ENCODE measurements around the gene KREMEN1.
A peak's percentile ranks its signal among the peaks of the same experiment; 100 is the strongest.
"Not testable (repeated sequence)": the region's sequence is repeated elsewhere in the genome, so short reads cannot be mapped to it uniquely, and the experiment has no call there.

KREMEN1 gene

GRCh38 chr22:29109822-29110221 lies 37.0 kb downstream of the KREMEN1 start:
- no peak for DNase-seq

- DNase-seq = no peak
Observed at GRCh38 chr22:29110946-29111345, 38.1 kb downstream of the KREMEN1 start.

- DNase-seq = no peak
Observed at GRCh38 chr22:29112121-29112520, 39.3 kb downstream of the KREMEN1 start.

- no peak for DNase-seq
Observed at GRCh38 chr22:29112681-29113080, 39.8 kb downstream of the KREMEN1 start.

GRCh38 chr22:29113319-29113718 lies 40.5 kb downstream of the KREMEN1 start:
- no peak for DNase-seq

GRCh38 chr22:29114392-29114791 lies 41.6 kb downstream of the KREMEN1 start:
- DNase-seq = no peak

GRCh38 chr22:29115682-29116288 lies 43.0 kb downstream of the KREMEN1 start:
- DNase-seq = no peak

GRCh38 chr22:29116397-29117123 lies 43.7 kb downstream of the KREMEN1 start:
- no peak for DNase-seq

GRCh38 chr22:29117799-29118477 lies 45.1 kb downstream of the KREMEN1 start:
- no peak for DNase-seq

GRCh38 chr22:29120098-29120912 lies 47.5 kb downstream of the KREMEN1 start:
- not testable (repeated sequence) for DNase-seq

GRCh38 chr22:29121124-29121523 lies 48.3 kb downstream of the KREMEN1 start:
- DNase-seq = no peak

- DNase-seq = no peak
Observed at GRCh38 chr22:29122041-29122440, 49.2 kb downstream of the KREMEN1 start.

- no peak for DNase-seq
Observed at GRCh38 chr22:29124777-29125442, 52.1 kb downstream of the KREMEN1 start.

GRCh38 chr22:29125443-29125778 lies 52.6 kb downstream of the KREMEN1 start:
- no peak for DNase-seq

GRCh38 chr22:29125844-29126243 lies 53.0 kb downstream of the KREMEN1 start:
- no peak for DNase-seq

GRCh38 chr22:29126670-29127395 lies 54.0 kb downstream of the KREMEN1 start:
- DNase-seq = no peak

- peak; percentile 24 for DNase-seq
Observed at GRCh38 chr22:29128891-29129807, 56.3 kb downstream of the KREMEN1 start.

GRCh38 chr22:29129808-29130140 lies 56.9 kb downstream of the KREMEN1 start:
- DNase-seq = no peak

GRCh38 chr22:29130476-29130875 lies 57.6 kb downstream of the KREMEN1 start:
- DNase-seq = no peak

GRCh38 chr22:29133603-29134133 lies 60.8 kb downstream of the KREMEN1 start:
- no peak for DNase-seq

GRCh38 chr22:29134448-29134847 lies 61.6 kb downstream of the KREMEN1 start:
- DNase-seq = no peak

All from NCI-H774 (cell line).